Heart left ventricle (tissue), 13 donors: ENCODE data around the gene GAD2.

ENCODE experiments used
- CTCF ChIP-seq, 12 donors: fragments of 200-600 bp; sonication (generic) in 4 of 12; IDR thresholded peaks; one replicate each; pipeline versions ENCODE4 v1.5.0 to v1.8.0; 2018 to 2022; ENCODE audit warnings: antibody characterized with exemption in 12 of 12, mild to moderate bottlenecking in 5 of 12
- POLR2A ChIP-seq, 2 donors: fragments of 450-650 bp; IDR thresholded peaks; one replicate each; pipeline ENCODE4 v1.6.1; 2017; ENCODE audit warnings: antibody characterized with exemption in 2 of 2, mild to moderate bottlenecking in 2 of 2, moderate library complexity in 2 of 2
- donor health status: ischemic (EF 13 %, LVEDD 7.1; RV severe dilation, severe dysfunction).
- donor health status: DM: no; HTN: yes; CAD: no.
- donor health status: DM: no; HTN: no; CAD: no.
- donor health status: ischemic (EF 25% LVEDD 6.9; RV normal size, moderate dysfunction).
- donor health status: ischemic (EF 25% LVEDD 5.7; RV mildly dilated, moderate dysfunction).
- donor health status: ischemic (EF 35%, LVEDD 5.7; RV mildly dilated, moderate dysfunction).
- donor health status: nonischemic (EF 11% LVEDD 7.7; RV severe dilation, severe dysfunction).
- donor health status: DM: yes; HTN: yes; CAD: no.
- donor health status: PGD.
- donor health status: ischemic (EF 29% LVEDD 5.4; RV normal size, mild dysfunction).
- donor health status: nonischemic (EF 23%, LVEDD 6.1; RV moderate dilation, normal function).

- TF ChIP-seq CTCF (IDR thresholded peaks at IDR 0.05), result no peak
- no peak for TF ChIP-seq POLR2A (IDR thresholded peaks at IDR 0.05)
Measured at GRCh38 chr10:26331371-26331770, 114.8 kb downstream of the GAD2 start.
